Transverse colon (tissue), 3 donors: ENCODE data around the gene AGR3.

ENCODE experiments used
- EP300 ChIP-seq: sonication (generic); formaldehyde crosslinking; IDR thresholded peaks from one replicate; pipeline ENCODE4 v1.6.1; 2017; ENCODE audit warnings: antibody characterized with exemption, low read depth
- POLR2A ChIP-seq: fragments of 450-650 bp; IDR thresholded peaks from one replicate; pipeline ENCODE4 v1.6.1; 2016; ENCODE audit warnings: antibody characterized with exemption, mild to moderate bottlenecking, moderate library complexity
- TF ChIP-seq, protein P1 (sequence below), 5 experiments: fragments of 200-600 bp in 3 of 5; fragments of 450-650 bp in 2 of 5; sonication (generic) in 3 of 5; IDR thresholded peaks; 1 replicate in 2 of 5; 2 replicates in 3 of 5; pipeline ENCODE4 v1.5.1; 2016 to 2017; ENCODE audit warnings: antibody characterized with exemption in 5 of 5, inconsistent platforms in 3 of 5, mild to moderate bottlenecking in 2 of 5, moderate library complexity in 1 of 5

DNA sequence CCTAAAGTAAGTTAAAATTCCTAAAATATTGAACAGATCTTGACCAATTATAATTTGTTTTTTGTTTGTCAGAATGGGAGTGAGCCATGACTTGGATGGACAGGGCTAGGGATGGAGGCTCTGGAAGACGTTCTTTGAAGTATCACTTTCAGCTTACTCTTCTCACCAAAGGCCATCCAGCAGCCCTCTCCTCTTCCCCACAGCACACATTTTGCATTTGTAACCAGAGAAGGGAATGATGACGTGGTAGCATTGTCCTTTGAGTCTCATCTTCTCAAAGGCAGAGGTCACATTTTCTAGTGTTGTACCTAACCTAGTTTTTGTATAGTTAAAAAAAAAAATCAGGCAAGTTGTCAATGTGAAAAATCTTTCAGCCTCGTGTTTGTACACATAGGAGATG lies 43.8 kb upstream of the AGR3 start:
- TF ChIP-seq EP300 (no peak), POLR2A (no peak)
- TF ChIP-seq, protein P1, sequence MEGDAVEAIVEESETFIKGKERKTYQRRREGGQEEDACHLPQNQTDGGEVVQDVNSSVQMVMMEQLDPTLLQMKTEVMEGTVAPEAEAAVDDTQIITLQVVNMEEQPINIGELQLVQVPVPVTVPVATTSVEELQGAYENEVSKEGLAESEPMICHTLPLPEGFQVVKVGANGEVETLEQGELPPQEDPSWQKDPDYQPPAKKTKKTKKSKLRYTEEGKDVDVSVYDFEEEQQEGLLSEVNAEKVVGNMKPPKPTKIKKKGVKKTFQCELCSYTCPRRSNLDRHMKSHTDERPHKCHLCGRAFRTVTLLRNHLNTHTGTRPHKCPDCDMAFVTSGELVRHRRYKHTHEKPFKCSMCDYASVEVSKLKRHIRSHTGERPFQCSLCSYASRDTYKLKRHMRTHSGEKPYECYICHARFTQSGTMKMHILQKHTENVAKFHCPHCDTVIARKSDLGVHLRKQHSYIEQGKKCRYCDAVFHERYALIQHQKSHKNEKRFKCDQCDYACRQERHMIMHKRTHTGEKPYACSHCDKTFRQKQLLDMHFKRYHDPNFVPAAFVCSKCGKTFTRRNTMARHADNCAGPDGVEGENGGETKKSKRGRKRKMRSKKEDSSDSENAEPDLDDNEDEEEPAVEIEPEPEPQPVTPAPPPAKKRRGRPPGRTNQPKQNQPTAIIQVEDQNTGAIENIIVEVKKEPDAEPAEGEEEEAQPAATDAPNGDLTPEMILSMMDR (IDR thresholded peaks at IDR 0.05) = no peak
